Measurements from ENCODE around the gene PDSS2. TPM values are rescaled to one million over a fixed set of nuclear protein-coding genes. Genes with fewer than 3 reads are reported as not detected.

PDSS2 gene
- total RNA-seq, 1 donor from 2014 or later, result 14.9 TPM

DNA sequence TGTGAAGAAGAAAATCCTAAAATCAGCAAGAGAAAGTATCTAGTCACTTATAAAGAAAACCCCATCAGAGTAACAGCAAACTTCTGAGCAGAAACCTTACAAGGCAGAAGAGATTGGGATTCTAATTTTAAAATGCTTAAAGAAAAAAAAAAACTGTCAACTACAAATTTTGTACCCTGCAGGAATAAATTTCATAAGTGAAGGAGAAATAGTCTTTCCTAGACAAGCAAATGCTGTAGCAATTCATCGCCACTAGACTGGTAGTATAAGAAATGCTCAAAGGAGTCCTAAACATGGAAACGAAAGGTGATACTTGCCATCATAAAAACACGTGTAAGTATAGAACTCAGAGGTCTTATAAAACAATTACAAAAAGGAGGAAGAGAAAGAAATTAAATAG, 54.4 kb downstream of the PDSS2 start:
- TF ChIP-seq, protein P1, sequence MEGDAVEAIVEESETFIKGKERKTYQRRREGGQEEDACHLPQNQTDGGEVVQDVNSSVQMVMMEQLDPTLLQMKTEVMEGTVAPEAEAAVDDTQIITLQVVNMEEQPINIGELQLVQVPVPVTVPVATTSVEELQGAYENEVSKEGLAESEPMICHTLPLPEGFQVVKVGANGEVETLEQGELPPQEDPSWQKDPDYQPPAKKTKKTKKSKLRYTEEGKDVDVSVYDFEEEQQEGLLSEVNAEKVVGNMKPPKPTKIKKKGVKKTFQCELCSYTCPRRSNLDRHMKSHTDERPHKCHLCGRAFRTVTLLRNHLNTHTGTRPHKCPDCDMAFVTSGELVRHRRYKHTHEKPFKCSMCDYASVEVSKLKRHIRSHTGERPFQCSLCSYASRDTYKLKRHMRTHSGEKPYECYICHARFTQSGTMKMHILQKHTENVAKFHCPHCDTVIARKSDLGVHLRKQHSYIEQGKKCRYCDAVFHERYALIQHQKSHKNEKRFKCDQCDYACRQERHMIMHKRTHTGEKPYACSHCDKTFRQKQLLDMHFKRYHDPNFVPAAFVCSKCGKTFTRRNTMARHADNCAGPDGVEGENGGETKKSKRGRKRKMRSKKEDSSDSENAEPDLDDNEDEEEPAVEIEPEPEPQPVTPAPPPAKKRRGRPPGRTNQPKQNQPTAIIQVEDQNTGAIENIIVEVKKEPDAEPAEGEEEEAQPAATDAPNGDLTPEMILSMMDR (conservative IDR thresholded peaks at IDR 0.05), result no peak
- no peak overlapping the region for H3K4me3 Mint-ChIP-seq
- H3K27me3 Mint-ChIP-seq (ENCODE audit: low read depth), result no peaks in the 10 kb centered on the region
- no peak overlapping the region for H3K27ac Mint-ChIP-seq (ENCODE audit: unreplicated experiment)
- H3K36me3 Mint-ChIP-seq (ENCODE audit: low read depth), result peaks cover 35% of the 10 kb centered on the region
- peaks cover 23% of the 10 kb centered on the region for H3K9me3 Mint-ChIP-seq
- no peak for DNase-seq (ENCODE audit: low read depth, low spot score)
- peaks cover 8% of the 10 kb centered on the region for H3K4me1 Mint-ChIP-seq

- Mint-ChIP-seq H3K4me1 (peaks cover 8% of the 10 kb centered on the region), H3K4me3 (no peak overlapping the region), H3K9me3 (peaks cover 23% of the 10 kb centered on the region), H3K36me3 (ENCODE audit: low read depth) (peaks cover 39% of the 10 kb centered on the region), H3K27ac (ENCODE audit: unreplicated experiment) (no peak overlapping the region), H3K27me3 (ENCODE audit: low read depth) (no peaks in the 10 kb centered on the region)
- TF ChIP-seq, protein P1 (conservative IDR thresholded peaks at IDR 0.05), result no peak
- no peak for DNase-seq (ENCODE audit: low read depth, low spot score)
Observed at GRCh38 chr6:107402533-107402932, 56.8 kb downstream of the PDSS2 start.

DNA sequence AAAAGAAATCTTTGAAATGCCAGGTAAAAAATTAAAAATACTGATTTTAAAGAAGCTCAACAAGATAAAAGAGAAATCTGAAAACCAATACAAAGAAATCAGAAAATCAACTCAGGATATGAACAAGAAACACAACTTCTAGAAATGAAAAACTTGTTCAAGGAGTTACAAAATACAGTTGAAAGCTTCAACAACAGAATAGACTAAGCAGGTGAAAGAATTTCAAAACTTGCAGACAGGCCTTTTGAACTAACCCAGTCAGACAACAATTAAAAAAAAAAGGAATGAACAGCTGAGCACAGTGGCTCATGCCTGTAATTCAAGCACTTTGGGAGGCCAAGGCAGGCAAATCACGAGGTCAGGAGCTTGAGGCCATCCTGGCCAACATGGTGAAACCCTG, 57.8 kb downstream of the PDSS2 start:
- H3K27me3 Mint-ChIP-seq (ENCODE audit: low read depth), result no peaks in the 10 kb centered on the region

GRCh38 chr6:107400616-107401147, 58.7 kb downstream of the PDSS2 start:
- TF ChIP-seq, protein P1 (conservative IDR thresholded peaks at IDR 0.05), result no peak
- H3K4me1 Mint-ChIP-seq, result peaks cover 8% of the 10 kb centered on the region
- H3K4me3 Mint-ChIP-seq, result no peak overlapping the region
- H3K36me3 Mint-ChIP-seq (ENCODE audit: low read depth), result peaks cover 44% of the 10 kb centered on the region
- peak overlapping the region; percentile 80 for H3K27ac Mint-ChIP-seq (ENCODE audit: unreplicated experiment)
- H3K27me3 Mint-ChIP-seq (ENCODE audit: low read depth), result no peaks in the 10 kb centered on the region
- no peak for DNase-seq (ENCODE audit: low read depth, low spot score)
- peaks cover 23% of the 10 kb centered on the region for H3K9me3 Mint-ChIP-seq

More for the DNA sequence above, 57.8 kb downstream of the PDSS2 start:
- DNase-seq (ENCODE audit: low read depth, low spot score), result no peak
- TF ChIP-seq, protein P1 (conservative IDR thresholded peaks at IDR 0.05), result no peak
- no peak overlapping the region for H3K4me3 Mint-ChIP-seq
- peaks cover 23% of the 10 kb centered on the region for H3K9me3 Mint-ChIP-seq
- peaks cover 39% of the 10 kb centered on the region for H3K36me3 Mint-ChIP-seq (ENCODE audit: low read depth)
- H3K4me1 Mint-ChIP-seq, result peaks cover 8% of the 10 kb centered on the region
- H3K27ac Mint-ChIP-seq (ENCODE audit: unreplicated experiment), result no peak overlapping the region

DNA sequence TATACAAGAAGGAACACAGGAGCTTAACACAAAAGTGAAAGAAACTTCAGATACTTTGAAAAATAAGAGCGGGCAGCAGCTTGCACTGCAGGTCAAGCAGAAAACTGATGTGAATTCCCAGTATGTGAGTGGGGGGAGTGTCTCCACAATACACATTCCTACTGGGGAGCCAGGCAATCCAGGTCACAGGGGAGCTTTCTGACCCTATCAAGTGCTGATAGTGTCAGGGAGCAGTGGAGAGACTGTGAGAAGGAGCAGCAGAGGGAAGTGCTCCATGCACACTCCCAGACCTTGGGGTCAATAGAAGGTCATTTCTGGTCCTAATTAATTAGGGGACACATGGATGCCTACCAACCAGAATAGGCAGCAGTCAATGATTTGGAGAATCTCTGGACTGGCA, 59.4 kb downstream of the PDSS2 start:
- peaks cover 19% of the 10 kb centered on the region for H3K9me3 Mint-ChIP-seq
- TF ChIP-seq, protein P1 (conservative IDR thresholded peaks at IDR 0.05), result no peak
- no peaks in the 10 kb centered on the region for H3K27me3 Mint-ChIP-seq (ENCODE audit: low read depth)
- H3K36me3 Mint-ChIP-seq (ENCODE audit: low read depth), result peaks cover 41% of the 10 kb centered on the region
- H3K27ac Mint-ChIP-seq (ENCODE audit: unreplicated experiment), result peak overlapping the region; percentile 80
- H3K4me1 Mint-ChIP-seq, result peaks cover 8% of the 10 kb centered on the region
- no peak overlapping the region for H3K4me3 Mint-ChIP-seq
- DNase-seq (ENCODE audit: low read depth, low spot score), result no peak

Measured in neural crest cell (in vitro differentiated cells).